ENCODE measurements around the gene DR1.

The DR1 gene

DNA sequence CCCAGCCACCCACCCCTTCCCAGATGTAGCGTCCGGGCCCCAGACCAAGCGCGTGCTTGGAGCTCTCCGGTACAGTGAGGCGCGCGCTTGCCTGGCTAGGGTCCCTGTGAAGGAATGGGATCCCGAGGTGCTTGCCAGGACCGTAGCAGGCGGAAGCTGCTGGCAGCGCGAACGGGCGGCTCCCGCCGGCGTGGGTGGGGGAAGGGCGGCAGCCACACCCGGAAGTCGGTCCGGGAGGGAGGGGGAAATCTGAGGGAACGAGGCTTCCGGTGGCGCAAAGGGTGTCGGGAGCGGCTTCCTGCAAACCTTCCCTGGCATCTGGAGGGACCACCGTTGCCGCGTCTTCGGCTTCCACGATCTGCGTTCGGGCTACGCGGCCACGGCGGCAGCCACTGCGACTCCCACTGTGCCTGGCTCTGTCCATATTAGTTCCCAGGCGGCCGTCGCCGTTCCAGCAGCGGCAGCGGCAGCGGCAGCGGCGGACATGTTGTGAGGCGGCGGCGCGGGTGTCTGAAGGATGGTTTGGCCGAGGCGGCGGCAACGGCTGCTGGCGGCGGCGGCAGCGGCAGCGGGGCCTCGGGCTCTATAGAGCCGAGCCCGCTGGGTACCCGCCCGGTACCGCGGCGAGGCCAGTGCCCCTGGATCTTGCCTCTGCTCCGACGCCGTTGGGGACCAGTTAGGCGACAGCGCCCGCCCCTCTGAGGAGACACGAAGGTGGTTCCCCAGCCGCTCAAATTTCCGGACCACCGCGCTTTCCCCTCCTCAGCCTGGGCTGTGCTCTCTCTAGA is at the start of gene DR1:
TSS of gene DR1 (plus strand) at position 275 of the 788 bp plus-strand sequence. CDS start 739 bp downstream, outside the sequence.
- peak; percentile 85 for DNase-seq (ENCODE audit: low read depth)

GRCh38 chr1:93296555-93297154 is 49.1 kb upstream of the DR1 start:
- DNase-seq (ENCODE audit: low read depth): no peak

GRCh38 chr1:93301131-93301530 is 44.6 kb upstream of the DR1 start:
- no peak for DNase-seq (ENCODE audit: low read depth)

DNA sequence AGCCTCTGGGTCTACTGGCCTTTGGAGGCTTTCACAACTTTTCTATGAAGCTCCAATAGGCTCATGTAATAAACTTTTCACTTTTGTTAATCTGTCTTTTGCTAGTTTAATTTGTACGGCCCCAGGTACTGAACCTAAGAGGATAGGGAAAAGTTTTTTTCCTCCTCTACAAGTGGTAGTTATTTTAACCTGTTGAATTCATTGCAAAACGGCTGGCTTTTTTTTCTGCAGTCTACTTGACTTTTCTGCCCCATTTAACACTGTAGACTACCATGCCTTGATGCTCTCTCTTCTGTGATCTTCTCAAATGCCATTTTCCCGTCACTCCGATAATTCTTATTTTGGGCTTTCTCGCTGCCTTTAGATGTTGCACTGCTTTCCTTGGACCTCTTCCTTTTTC is 43.6 kb upstream of the DR1 start:
- DNase-seq (ENCODE audit: low read depth): no peak

DNA sequence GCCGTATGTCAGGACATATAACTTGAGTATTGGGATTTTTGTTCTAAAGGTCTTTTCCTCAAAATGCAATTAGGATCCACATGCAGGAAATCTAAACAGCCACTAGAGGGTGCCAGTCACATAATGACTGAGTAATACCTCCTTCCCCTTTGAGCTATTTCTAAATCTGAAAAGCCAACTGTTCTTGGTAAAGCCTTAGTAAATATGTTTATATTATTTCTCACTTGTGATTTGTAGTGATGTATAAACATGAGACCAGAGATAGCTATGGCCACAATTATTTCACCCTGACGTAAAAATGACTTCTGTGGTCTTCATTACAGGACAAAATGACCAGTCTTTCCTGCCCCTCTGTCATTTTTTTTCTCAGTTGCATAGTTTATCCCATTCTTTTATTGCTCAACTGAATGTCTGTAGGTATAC is 41.0 kb upstream of the DR1 start:
- DNase-seq (ENCODE audit: low read depth): no peak

GRCh38 chr1:93306920-93307319 is 38.8 kb upstream of the DR1 start:
- no peak for DNase-seq (ENCODE audit: low read depth)

- DNase-seq (ENCODE audit: low read depth): no peak
Observed at GRCh38 chr1:93313026-93313425, 32.7 kb upstream of the DR1 start.

DNA sequence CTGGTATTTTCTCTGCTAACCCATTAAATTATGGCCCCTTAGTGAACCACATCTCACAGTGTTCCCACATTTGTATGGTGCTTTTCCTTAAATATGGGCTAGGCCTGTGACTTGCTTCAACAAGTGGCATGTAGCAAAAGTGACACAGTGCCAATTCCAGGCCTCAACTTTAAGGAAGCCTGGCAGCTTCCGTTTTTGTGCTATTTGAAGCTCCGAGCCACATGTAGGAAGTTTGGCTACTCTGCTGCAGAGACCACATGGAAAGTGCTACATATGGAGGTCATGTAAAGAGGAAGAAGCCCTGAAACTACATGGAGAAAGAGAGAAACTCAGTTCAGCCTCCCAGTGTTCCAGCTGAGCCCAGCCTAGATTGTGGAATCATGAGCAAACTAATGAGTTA is 28.5 kb upstream of the DR1 start:
- DNase-seq (ENCODE audit: low read depth): no peak

DNA sequence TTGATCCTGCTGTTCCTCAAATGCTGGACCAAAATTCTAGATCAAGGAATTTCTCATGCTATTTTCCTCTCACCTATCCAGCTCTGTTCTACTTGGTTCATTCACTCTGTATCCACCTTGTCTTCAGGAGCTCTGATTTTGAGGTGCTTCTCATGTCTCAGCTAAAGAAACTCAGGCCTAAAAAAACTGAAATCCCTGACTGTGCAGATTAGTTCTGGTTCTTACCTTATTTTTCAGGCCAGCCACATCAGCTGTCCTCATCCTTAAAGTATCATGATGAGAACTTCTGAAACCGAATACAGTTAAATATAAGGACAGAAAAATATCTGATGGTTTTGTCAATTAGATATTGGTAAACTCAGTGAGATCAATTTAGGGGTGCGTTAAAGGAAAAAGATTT is 27.8 kb upstream of the DR1 start:
- no peak for DNase-seq (ENCODE audit: low read depth)

DNA sequence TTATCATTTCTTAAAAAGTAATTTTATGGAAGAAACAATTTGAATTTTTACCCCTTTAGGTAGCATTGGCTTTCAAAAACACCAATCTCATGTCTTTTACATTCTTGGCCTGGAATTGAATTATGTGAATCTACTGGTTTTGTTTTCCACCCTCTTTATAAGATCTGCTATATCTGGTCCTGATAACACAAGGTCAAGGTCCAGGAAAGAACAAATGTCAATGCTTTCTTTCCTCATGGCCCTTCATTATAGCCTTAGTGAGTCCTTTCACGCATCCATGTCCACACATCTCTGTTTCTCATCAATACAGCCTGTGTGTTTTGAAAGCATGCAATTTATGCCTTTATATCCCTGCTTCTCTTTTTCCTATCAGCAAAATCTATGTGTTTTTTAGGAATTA is 24.0 kb upstream of the DR1 start:
- no peak for DNase-seq (ENCODE audit: low read depth)

DNA sequence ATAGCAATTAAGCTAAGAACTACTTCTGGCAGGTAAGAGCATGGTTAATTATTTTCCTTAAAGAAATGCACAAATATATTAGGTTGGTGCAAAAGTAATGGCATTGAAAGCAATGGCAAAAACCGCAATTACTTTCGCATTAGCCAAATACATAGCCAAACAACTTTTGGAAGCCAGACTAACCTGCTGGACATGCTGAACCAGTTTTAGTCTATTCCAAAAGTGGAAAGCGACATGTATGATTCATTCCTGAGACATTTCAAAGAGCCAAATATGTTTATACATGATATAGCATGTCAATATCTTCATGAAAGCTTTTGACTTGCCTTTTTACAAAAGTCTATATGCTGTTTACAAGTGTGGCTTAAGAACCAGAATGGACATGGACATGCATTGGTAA is 23.4 kb upstream of the DR1 start:
- DNase-seq (ENCODE audit: low read depth): no peak

- DNase-seq (ENCODE audit: low read depth): no peak
Observed at GRCh38 chr1:93323185-93323820, 22.4 kb upstream of the DR1 start.

- DNase-seq (ENCODE audit: low read depth): no peak
Observed at GRCh38 chr1:93324486-93325464, 20.9 kb upstream of the DR1 start.

- no peak for DNase-seq (ENCODE audit: low read depth)
Observed at GRCh38 chr1:93328809-93329760, 16.6 kb upstream of the DR1 start.

GRCh38 chr1:93330196-93330595 is 15.5 kb upstream of the DR1 start:
- no peak for DNase-seq (ENCODE audit: low read depth)

DNA sequence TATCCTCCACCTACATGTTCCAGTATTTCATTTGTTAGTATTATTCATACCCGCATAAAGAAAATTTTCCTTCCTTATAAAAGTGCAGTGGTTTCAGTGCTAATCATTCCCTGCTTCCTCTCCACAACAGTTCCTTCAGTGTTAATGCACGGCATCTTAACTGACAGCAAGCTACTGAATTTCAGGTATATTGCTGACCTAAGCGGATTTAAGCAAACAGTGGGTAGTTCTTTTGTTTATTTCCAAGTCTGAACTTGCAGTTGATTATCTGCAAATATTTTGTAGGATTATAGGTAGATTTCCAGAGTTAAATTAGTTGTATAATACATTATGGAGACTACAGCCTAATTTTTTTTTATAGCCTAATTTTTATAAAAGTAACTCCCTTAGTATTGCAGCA is 15.1 kb upstream of the DR1 start:
- no peak for DNase-seq (ENCODE audit: low read depth)

- no peak for DNase-seq (ENCODE audit: low read depth)
Observed at GRCh38 chr1:93331412-93331811, 14.3 kb upstream of the DR1 start.

DNA sequence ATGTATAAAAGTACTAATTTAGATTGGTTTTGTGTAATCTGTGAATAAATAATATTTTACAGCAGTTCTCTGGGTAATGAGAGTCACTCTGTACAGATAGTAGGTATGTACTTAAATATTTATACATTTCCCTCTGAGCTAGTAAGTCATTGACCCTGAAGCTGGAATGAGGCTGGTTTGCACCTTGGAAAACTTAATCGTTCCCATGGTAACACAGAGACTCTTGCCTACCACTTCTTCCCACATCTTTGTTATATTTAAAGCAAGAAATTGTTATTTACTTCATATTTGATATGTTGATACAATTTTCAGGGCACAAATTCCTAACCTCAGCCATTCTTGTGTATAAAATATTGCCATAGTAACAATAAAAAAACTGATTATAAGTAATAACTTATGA is 13.3 kb upstream of the DR1 start:
- DNase-seq (ENCODE audit: low read depth): no peak

DNA sequence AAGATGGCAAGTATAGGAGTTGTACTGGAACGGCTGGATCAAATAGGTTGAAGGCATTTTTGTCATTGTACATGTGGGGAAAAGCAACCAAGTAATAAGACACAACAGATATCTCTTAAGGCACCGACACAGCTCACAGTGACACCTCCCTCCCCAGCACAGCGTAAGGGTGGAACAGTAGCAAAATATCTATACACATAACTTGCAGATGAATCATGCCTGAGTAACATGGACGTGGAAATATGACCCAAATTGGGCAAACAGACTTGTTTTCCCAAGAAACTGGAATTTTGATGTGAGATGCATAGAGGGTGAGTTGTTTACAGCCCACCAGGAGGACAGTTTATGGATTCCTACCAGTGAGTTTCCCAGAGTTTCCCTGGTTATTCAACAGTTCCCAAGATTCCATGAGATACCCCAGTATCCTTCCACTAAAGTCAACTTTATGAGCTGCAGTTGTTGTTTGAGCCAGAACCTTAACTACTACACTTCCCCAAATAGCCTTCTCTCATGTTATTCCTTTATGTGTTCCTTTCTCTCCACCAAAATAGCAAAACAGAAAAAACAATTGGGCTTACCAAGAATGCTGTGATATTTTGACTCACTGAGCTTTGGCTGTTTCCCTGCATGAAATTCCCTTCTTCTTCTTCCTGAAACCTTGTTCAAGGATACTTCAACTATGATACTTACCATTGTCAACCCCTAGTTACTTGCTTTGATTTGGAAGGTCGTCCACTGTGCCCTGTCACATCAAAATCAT is 7.1 kb upstream of the DR1 start:
- no peak for DNase-seq (ENCODE audit: low read depth)

- DNase-seq (ENCODE audit: low read depth): no peak
Observed at GRCh38 chr1:93339171-93339697, 6.5 kb upstream of the DR1 start.

All from stimulated activated CD8-positive, alpha-beta memory T cell treated with anti-CD3 and anti-CD28 coated beads, Interleukin-15, amount 100 ng/mL, for 24 hours (primary cell).